Calu3 (cell line): ENCODE data around the gene AKAP13. TPM values are rescaled to one million over a fixed set of nuclear protein-coding genes. Genes with fewer than 3 reads are reported as not detected.

Experiments
- BruUV-seq: library from RNA; stranded (reverse); fragments of 400-500 nt; replicated peaks from 2 replicates; lab custom pipeline; 2021; lab: Mats Ljungman, UMichigan
- CTCF ChIA-PET: fragments of 300-600 bp; sonication (Branson Sonifier 250); formaldehyde crosslinking; loops from one replicate; lab custom pipeline; 2022; ENCODE audit warnings: antibody characterized with exemption; lab: Charles Lee
- DNase-seq: peaks from one replicate; pipeline ENCODE4 v3.0.0; 2022
- H3K27ac Mint-ChIP-seq: one replicate; pipeline ENCODE4 v1.8.0; 2022; ENCODE audit warnings: mixed read lengths; ENCODE audit not compliant: unreplicated experiment
- H3K27me3 Mint-ChIP-seq: one replicate; pipeline ENCODE4 v1.8.0; 2022; ENCODE audit warnings: mixed read lengths; ENCODE audit not compliant: unreplicated experiment
- H3K36me3 Mint-ChIP-seq: one replicate; pipeline ENCODE4 v1.8.0; 2022; ENCODE audit warnings: mild to moderate bottlenecking, moderate library complexity, mixed read lengths; ENCODE audit not compliant: insufficient read depth, unreplicated experiment
- H3K4me1 Mint-ChIP-seq: one replicate; pipeline ENCODE4 v1.8.0; 2022; ENCODE audit warnings: mild to moderate bottlenecking, low read depth, mixed read lengths; ENCODE audit not compliant: unreplicated experiment
- H3K4me3 Mint-ChIP-seq: one replicate; pipeline ENCODE4 v1.8.0; 2022; ENCODE audit warnings: mild to moderate bottlenecking, low read depth, moderate library complexity, mixed read lengths; ENCODE audit not compliant: unreplicated experiment
- H3K9me3 Mint-ChIP-seq: one replicate; pipeline ENCODE4 v1.8.0; 2022; ENCODE audit warnings: low read depth, mixed read lengths; ENCODE audit not compliant: unreplicated experiment
- CTCF ChIP-seq: fragments of 200-600 bp; IDR thresholded peaks from one replicate; pipeline ENCODE4 v1.8.0; 2022; ENCODE audit warnings: antibody characterized with exemption; ENCODE audit not compliant: unreplicated experiment
- intact Hi-C: fragments of 100-400 bp; cut with micrococcal nuclease; formaldehyde crosslinking; loops from one replicate; pipeline ENCODE4 v1.10.0; 2022; ENCODE audit not compliant: unreplicated experiment
- total RNA-seq: library from RNA; stranded (reverse); gene quantifications from 2 replicates; pipeline ENCODE4 v1.2.3, GENCODE V29; 2022

The AKAP13 gene
- total RNA-seq, 1 experiment from 2014 or later = 145 TPM

- no TSS peak for BruUV-seq
- no peaks in the 10 kb centered on the region for H3K27me3 Mint-ChIP-seq
- no peaks in the 10 kb centered on the region for H3K4me1 Mint-ChIP-seq
- peaks cover 56% of the 10 kb centered on the region for H3K36me3 Mint-ChIP-seq
- intact Hi-C loops = no loop called here
- DNase-seq = no peak
- no peak for TF ChIP-seq CTCF
- CTCF ChIA-PET = no interaction called here
- peak overlapping the region; percentile 23 for H3K27ac Mint-ChIP-seq
- no peak overlapping the region for H3K4me3 Mint-ChIP-seq
- no peaks in the 10 kb centered on the region for H3K9me3 Mint-ChIP-seq
Measured at GRCh38 chr15:85753261-85753660, 372.9 kb downstream of the AKAP13 start.

- CTCF ChIA-PET = no interaction called here
- H3K4me3 Mint-ChIP-seq = no peak overlapping the region
- no peaks in the 10 kb centered on the region for H3K4me1 Mint-ChIP-seq
- BruUV-seq = no TSS peak
- TF ChIP-seq CTCF = no peak
- no peaks in the 10 kb centered on the region for H3K9me3 Mint-ChIP-seq
- no peak for DNase-seq
- no peaks in the 10 kb centered on the region for H3K27me3 Mint-ChIP-seq
- peaks cover 57% of the 10 kb centered on the region for H3K36me3 Mint-ChIP-seq
- intact Hi-C loops = no loop called here
- no peak overlapping the region for H3K27ac Mint-ChIP-seq
Measured at GRCh38 chr15:85753791-85754452, 373.5 kb downstream of the AKAP13 start.

- Mint-ChIP-seq H3K4me3 (no peak overlapping the region), H3K9me3 (no peaks in the 10 kb centered on the region), H3K27me3 (no peaks in the 10 kb centered on the region), H3K36me3 (peaks cover 55% of the 10 kb centered on the region), H3K4me1 (no peaks in the 10 kb centered on the region), H3K27ac (no peak overlapping the region)
- DNase-seq = no peak
- intact Hi-C loops = no loop called here
- CTCF ChIA-PET = no interaction called here
- BruUV-seq = no TSS peak
- TF ChIP-seq CTCF = no peak
Measured at GRCh38 chr15:85754989-85755388, 374.6 kb downstream of the AKAP13 start.

GRCh38 chr15:85755471-85755870 lies 375.1 kb downstream of the AKAP13 start:
- Mint-ChIP-seq H3K36me3 (peaks cover 56% of the 10 kb centered on the region), H3K4me1 (no peaks in the 10 kb centered on the region), H3K9me3 (no peaks in the 10 kb centered on the region), H3K4me3 (no peak overlapping the region), H3K27ac (no peak overlapping the region), H3K27me3 (no peaks in the 10 kb centered on the region)
- BruUV-seq = no TSS peak
- DNase-seq = no peak
- intact Hi-C loops = no loop called here
- CTCF ChIA-PET = no interaction called here
- no peak for TF ChIP-seq CTCF
